ENCODE results near the gene CUL7.

DNA sequence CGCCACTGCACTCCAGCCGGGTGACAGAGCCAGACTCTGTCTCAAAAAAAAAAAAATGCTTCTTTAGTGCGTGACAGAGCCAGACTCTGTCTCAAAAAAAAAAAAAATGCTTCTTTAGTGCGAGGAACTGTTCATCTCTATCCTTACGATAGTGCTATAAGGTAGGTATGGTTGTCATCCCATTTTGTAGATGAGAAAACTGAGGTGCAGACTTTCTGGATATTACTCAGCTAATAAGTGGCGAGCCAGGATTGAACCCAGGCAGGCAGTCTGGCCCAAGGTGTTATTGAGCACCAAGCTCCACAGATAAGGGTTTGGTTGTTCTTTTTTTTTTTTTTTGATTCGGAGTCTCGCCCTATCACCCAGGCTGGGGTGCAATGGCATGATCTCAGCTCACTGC, 51.8 kb downstream of the CUL7 start:
- TF ChIP-seq, protein P1, sequence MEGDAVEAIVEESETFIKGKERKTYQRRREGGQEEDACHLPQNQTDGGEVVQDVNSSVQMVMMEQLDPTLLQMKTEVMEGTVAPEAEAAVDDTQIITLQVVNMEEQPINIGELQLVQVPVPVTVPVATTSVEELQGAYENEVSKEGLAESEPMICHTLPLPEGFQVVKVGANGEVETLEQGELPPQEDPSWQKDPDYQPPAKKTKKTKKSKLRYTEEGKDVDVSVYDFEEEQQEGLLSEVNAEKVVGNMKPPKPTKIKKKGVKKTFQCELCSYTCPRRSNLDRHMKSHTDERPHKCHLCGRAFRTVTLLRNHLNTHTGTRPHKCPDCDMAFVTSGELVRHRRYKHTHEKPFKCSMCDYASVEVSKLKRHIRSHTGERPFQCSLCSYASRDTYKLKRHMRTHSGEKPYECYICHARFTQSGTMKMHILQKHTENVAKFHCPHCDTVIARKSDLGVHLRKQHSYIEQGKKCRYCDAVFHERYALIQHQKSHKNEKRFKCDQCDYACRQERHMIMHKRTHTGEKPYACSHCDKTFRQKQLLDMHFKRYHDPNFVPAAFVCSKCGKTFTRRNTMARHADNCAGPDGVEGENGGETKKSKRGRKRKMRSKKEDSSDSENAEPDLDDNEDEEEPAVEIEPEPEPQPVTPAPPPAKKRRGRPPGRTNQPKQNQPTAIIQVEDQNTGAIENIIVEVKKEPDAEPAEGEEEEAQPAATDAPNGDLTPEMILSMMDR (IDR thresholded peaks at IDR 0.05), result no peak
- no peak for TF ChIP-seq EZH2 (IDR thresholded peaks at IDR 0.05; ENCODE audit: borderline replicate concordance, insufficient read depth, low read depth, low read length, poor library complexity, severe bottlenecking)

All from B cell (primary cell).